ENCODE measurements around the gene DDX24.

DNA sequence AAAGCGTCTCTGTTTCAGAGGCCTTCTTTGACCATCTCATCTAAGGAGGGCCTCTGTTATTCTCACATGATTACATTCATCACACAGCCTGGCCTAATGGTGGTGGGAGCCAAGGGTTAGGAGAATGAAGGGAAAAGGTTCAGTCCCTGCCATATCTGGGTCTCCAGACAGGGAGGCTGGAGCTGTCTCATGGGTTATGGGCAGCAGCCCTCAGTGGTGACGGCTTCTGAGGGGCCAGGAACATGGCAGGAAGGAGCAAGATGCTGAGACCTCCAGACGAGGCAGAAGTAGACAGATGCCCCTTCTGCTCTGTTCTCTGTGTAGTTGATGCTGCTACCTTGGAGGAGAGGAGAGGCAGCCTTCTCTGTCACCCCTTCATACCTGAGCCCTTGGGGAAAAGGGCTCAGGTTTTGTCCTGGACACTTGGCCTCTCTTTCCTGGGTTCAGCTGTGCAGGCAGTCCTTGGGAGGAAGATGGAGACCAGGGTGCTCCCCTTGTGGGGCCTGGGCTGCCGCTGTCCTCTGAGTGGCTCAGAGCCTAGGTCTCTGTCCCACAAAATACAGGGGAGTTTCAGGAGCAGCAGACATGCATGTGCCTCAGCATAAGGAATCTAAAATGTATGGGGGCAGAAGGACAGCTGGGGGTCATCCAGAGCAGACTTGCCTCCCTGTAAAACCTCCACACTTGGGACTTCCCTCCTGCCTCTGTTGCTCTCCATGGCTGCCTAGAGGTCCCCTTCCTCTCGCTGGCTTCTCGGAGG, 44.8 kb upstream of the DDX24 start:
- TF ChIP-seq EZH2 (IDR thresholded peaks at IDR 0.05): no peak
- no peak for TF ChIP-seq POLR2AphosphoS5 (IDR thresholded peaks at IDR 0.05; ENCODE audit: borderline replicate concordance, low read depth, low read length)
- no peak for TF ChIP-seq FOXP2 (optimal IDR thresholded peaks at IDR 0.05; ENCODE audit: control extremely low read depth, extremely low read length, insufficient read depth)

Measured in SK-N-MC (cell line).